Lung (tissue), 12 donors: ENCODE results near the gene TTC21B. TPM values are rescaled to one million over a fixed set of nuclear protein-coding genes. Genes with fewer than 3 reads are reported as not detected.

Experiments
- ATAC-seq: fragments of 200-7000 bp; cut with Tn5 transposase; one replicate; pipeline ENCODE4 v1.9.1; 2020; ENCODE audit warnings: moderate number of reproducible peaks; ENCODE audit not compliant: insufficient read depth, low FRiP score
- DNase-seq, 3 donors: peaks; one replicate each; pipeline ENCODE4 v3.0.0-alpha.2; 2013 to 2017
- H3K27ac ChIP-seq, 2 donors: one replicate each; pipeline ENCODE4 v1.5.1; 2013; ENCODE audit warnings: mild to moderate bottlenecking in 2 of 2, moderate library complexity in 2 of 2, control low read depth in 1 of 2, inconsistent platforms in 1 of 2, low read depth in 1 of 2, low read length in 1 of 2
- H3K27me3 ChIP-seq, 3 donors: one replicate each; pipeline ENCODE4 v1.5.1; 2013; ENCODE audit warnings: low read length in 2 of 3; ENCODE audit not compliant: control insufficient read depth in 3 of 3, insufficient read depth in 3 of 3
- H3K36me3 ChIP-seq, 4 donors: one replicate each; pipeline ENCODE4 v1.5.1; 2013; ENCODE audit warnings: low read length in 4 of 4, mild to moderate bottlenecking in 1 of 4, moderate library complexity in 1 of 4; ENCODE audit not compliant: control insufficient read depth in 4 of 4, insufficient read depth in 4 of 4
- H3K4me1 ChIP-seq, 5 donors: one replicate each; pipeline ENCODE4 v1.5.1; 2013; ENCODE audit warnings: low read length in 5 of 5, mild to moderate bottlenecking in 2 of 5, moderate library complexity in 1 of 5; ENCODE audit not compliant: control insufficient read depth in 5 of 5, insufficient read depth in 5 of 5
- H3K4me3 ChIP-seq: one replicate; pipeline ENCODE4 v1.5.1; 2013; ENCODE audit warnings: mild to moderate bottlenecking, control low read depth, moderate library complexity
- H3K9ac ChIP-seq, 2 donors: one replicate each; pipeline ENCODE4 v1.5.1; 2013; ENCODE audit warnings: low read length in 2 of 2, control low read depth in 1 of 2; ENCODE audit not compliant: insufficient read depth in 1 of 2
- H3K9me3 ChIP-seq, 4 donors: one replicate each; pipeline ENCODE4 v1.5.1; 2013; ENCODE audit warnings: low read length in 3 of 4, mild to moderate bottlenecking in 1 of 4, moderate library complexity in 1 of 4; ENCODE audit not compliant: control insufficient read depth in 4 of 4, insufficient read depth in 3 of 4
- CTCF ChIP-seq: IDR thresholded peaks from 2 replicates; pipeline ENCODE4 v1.5.1; 2012; ENCODE audit warnings: mild to moderate bottlenecking; ENCODE audit errors: control extremely low read depth, extremely low read depth
- WGBS, 2 donors: extraction: QIAGEN DNeasy Blood & Tissue Kit; methylation state at CpG; one replicate each; pipeline ENCODE4 v1.1.7; 2013; 5-methylcytosine and 5-hydroxymethylcytosine counted together
- polyA plus RNA-seq, 2 donors: library from polyadenylated mRNA; stranded (reverse); fragments of 200-250 nt; gene quantifications; one replicate each; pipeline ENCODE4 v1.2.1, GENCODE V29; 2013
- total RNA-seq, 2 donors: library from RNA; depleted of rRNA in 1 of 2; stranded (reverse); fragments of >200 nt in 1 of 2; gene quantifications; one replicate each; pipeline ENCODE4 v1.2.1, GENCODE V29; 2014 to 2021
- donor health status: control.
- donor health status: control.
- donor health status: Bipolar disorder and iron deficiency.
- donor health status: healthy.
- donor health status: DM: yes; HTN: yes; CAD: no.

Gene TTC21B
- total and polyA plus RNA-seq, 4 donors = 5.0 to 146 (median 15.0) TPM

GRCh38 chr2:165953306-165953654 is 296 bp downstream of the TTC21B start:
- peaks cover 0 to 3% (median 0%) of the 10 kb centered on the region in 4 donors for H3K36me3 ChIP-seq
- H3K27me3 ChIP-seq = no peaks in the 10 kb centered on the region
- ATAC-seq (peak; percentile 55), DNase-seq (peak in 1 of 3 donors; percentile 80)
- peaks cover 0 to 17% (median 11%) of the 10 kb centered on the region in 5 donors for H3K4me1 ChIP-seq
- peak overlapping the region; percentile 89 to 90 for H3K27ac ChIP-seq
- no peak for TF ChIP-seq CTCF
- peak overlapping the region; percentile 83 to 93 for H3K9ac ChIP-seq
- no peaks in the 10 kb centered on the region for H3K9me3 ChIP-seq
- WGBS, 2 donors = 0% methylated on average over 24 of the region's 24 CpGs
- H3K4me3 ChIP-seq = peak overlapping the region; percentile 90

- Histone ChIP-seq H3K4me3 (no peak overlapping the region), H3K27me3 (no peaks in the 10 kb centered on the region), H3K27ac (peak overlapping the region in 1 of 2 donors; percentile 90), H3K9ac (peak overlapping the region; percentile 83 to 93), H3K9me3 (no peaks in the 10 kb centered on the region), H3K4me1 (peaks cover 0 to 17% (median 11%) of the 10 kb centered on the region in 5 donors), H3K36me3 (peaks cover 0 to 4% (median 2%) of the 10 kb centered on the region in 4 donors)
- WGBS, 2 donors = 13% methylated on average over 4 of the region's 4 CpGs
- DNase-seq = peak in 2 of 3 donors; percentile 28 to 59
- no peak for TF ChIP-seq CTCF
- ATAC-seq = no peak
Measured at GRCh38 chr2:165952741-165953211, 800 bp downstream of the TTC21B start.

GRCh38 chr2:165952085-165952484 is 1.5 kb downstream of the TTC21B start:
- Histone ChIP-seq H3K9ac (no peak overlapping the region), H3K4me3 (no peak overlapping the region), H3K27me3 (no peaks in the 10 kb centered on the region), H3K36me3 (peaks cover 3 to 9% (median 6%) of the 10 kb centered on the region in 4 donors), H3K9me3 (no peaks in the 10 kb centered on the region), H3K4me1 (peaks cover 0 to 17% (median 11%) of the 10 kb centered on the region in 5 donors), H3K27ac (no peak overlapping the region)
- WGBS, 2 donors = 0% methylated on average over 1 of the region's 1 CpG
- no peak for ATAC-seq
- no peak for TF ChIP-seq CTCF
- no peak for DNase-seq

GRCh38 chr2:165950438-165950837 is 3.1 kb downstream of the TTC21B start:
- Histone ChIP-seq H3K4me3 (no peak overlapping the region), H3K9me3 (no peaks in the 10 kb centered on the region), H3K36me3 (peaks cover 3 to 11% (median 6%) of the 10 kb centered on the region in 4 donors), H3K27me3 (no peaks in the 10 kb centered on the region), H3K4me1 (peaks cover 0 to 17% (median 11%) of the 10 kb centered on the region in 5 donors), H3K9ac (no peak overlapping the region), H3K27ac (no peak overlapping the region)
- no peak for ATAC-seq
- WGBS, 2 donors = 92 to 95% methylated on average over 3 of the region's 3 CpGs
- no peak for TF ChIP-seq CTCF
- DNase-seq = no peak
